ENCODE results near the gene KY.

KY gene

GRCh38 chr3:134667406-134667805 lies 16.6 kb upstream of the KY start:
- H3K9ac ChIP-seq (ENCODE audit: low read length), result no peak overlapping the region
- peaks cover 5% of the 10 kb centered on the region for H3K4me1 ChIP-seq (ENCODE audit: control insufficient read depth, insufficient read depth, low read length)
- no peaks in the 10 kb centered on the region for H3K27me3 ChIP-seq (replicated peaks; ENCODE audit: control insufficient read depth, insufficient read depth, low read length)
- no peaks in the 10 kb centered on the region for H3K36me3 ChIP-seq (ENCODE audit: control insufficient read depth, insufficient read depth, low read length, severe bottlenecking)
- DNase-seq (ENCODE audit: low read depth), result no peak
- no peak overlapping the region for H3K4me3 ChIP-seq (ENCODE audit: low read length)
- H3K9me3 ChIP-seq (ENCODE audit: control insufficient read depth, low read length), result no peaks in the 10 kb centered on the region

- H3K4me1 ChIP-seq (ENCODE audit: control insufficient read depth, insufficient read depth, low read length), result peaks cover 5% of the 10 kb centered on the region
- H3K9me3 ChIP-seq (ENCODE audit: control insufficient read depth, low read length), result no peaks in the 10 kb centered on the region
- DNase-seq (ENCODE audit: low read depth), result no peak
- H3K9ac ChIP-seq (ENCODE audit: low read length), result no peak overlapping the region
- no peak overlapping the region for H3K4me3 ChIP-seq (ENCODE audit: low read length)
- no peaks in the 10 kb centered on the region for H3K27me3 ChIP-seq (replicated peaks; ENCODE audit: control insufficient read depth, insufficient read depth, low read length)
- H3K36me3 ChIP-seq (ENCODE audit: control insufficient read depth, insufficient read depth, low read length, severe bottlenecking), result no peaks in the 10 kb centered on the region
These were observed 16.1 kb upstream of the KY start for GRCh38 chr3:134666885-134667284.

GRCh38 chr3:134666466-134666865 lies 15.6 kb upstream of the KY start:
- no peak overlapping the region for H3K4me3 ChIP-seq (ENCODE audit: low read length)
- H3K27me3 ChIP-seq (replicated peaks; ENCODE audit: control insufficient read depth, insufficient read depth, low read length), result no peaks in the 10 kb centered on the region
- H3K9me3 ChIP-seq (ENCODE audit: control insufficient read depth, low read length), result no peaks in the 10 kb centered on the region
- H3K36me3 ChIP-seq (ENCODE audit: control insufficient read depth, insufficient read depth, low read length, severe bottlenecking), result no peaks in the 10 kb centered on the region
- peaks cover 5% of the 10 kb centered on the region for H3K4me1 ChIP-seq (ENCODE audit: control insufficient read depth, insufficient read depth, low read length)
- H3K9ac ChIP-seq (ENCODE audit: low read length), result no peak overlapping the region
- DNase-seq (ENCODE audit: low read depth), result peak; percentile 22

- peaks cover 5% of the 10 kb centered on the region for H3K4me1 ChIP-seq (ENCODE audit: control insufficient read depth, insufficient read depth, low read length)
- H3K9me3 ChIP-seq (ENCODE audit: control insufficient read depth, low read length), result no peaks in the 10 kb centered on the region
- no peak overlapping the region for H3K9ac ChIP-seq (ENCODE audit: low read length)
- no peaks in the 10 kb centered on the region for H3K36me3 ChIP-seq (ENCODE audit: control insufficient read depth, insufficient read depth, low read length, severe bottlenecking)
- no peak overlapping the region for H3K4me3 ChIP-seq (ENCODE audit: low read length)
- no peak for DNase-seq (ENCODE audit: low read depth)
- H3K27me3 ChIP-seq (replicated peaks; ENCODE audit: control insufficient read depth, insufficient read depth, low read length), result no peaks in the 10 kb centered on the region
These were observed 15.2 kb upstream of the KY start for GRCh38 chr3:134666052-134666451.

GRCh38 chr3:134665243-134665642 lies 14.4 kb upstream of the KY start:
- Histone ChIP-seq H3K27me3 (replicated peaks; ENCODE audit: control insufficient read depth, insufficient read depth, low read length) (no peaks in the 10 kb centered on the region), H3K4me1 (ENCODE audit: control insufficient read depth, insufficient read depth, low read length) (peaks cover 5% of the 10 kb centered on the region), H3K36me3 (ENCODE audit: control insufficient read depth, insufficient read depth, low read length, severe bottlenecking) (no peaks in the 10 kb centered on the region), H3K9me3 (ENCODE audit: control insufficient read depth, low read length) (no peaks in the 10 kb centered on the region), H3K9ac (ENCODE audit: low read length) (no peak overlapping the region), H3K4me3 (ENCODE audit: low read length) (no peak overlapping the region)
- DNase-seq (ENCODE audit: low read depth), result no peak

GRCh38 chr3:134663721-134664456 lies 13.1 kb upstream of the KY start:
- no peak overlapping the region for H3K4me3 ChIP-seq (ENCODE audit: low read length)

GRCh38 chr3:134660046-134660441 lies 9.2 kb upstream of the KY start:
- DNase-seq (ENCODE audit: low read depth), result no peak
- no peak overlapping the region for H3K4me3 ChIP-seq (ENCODE audit: low read length)
- no peak overlapping the region for H3K9ac ChIP-seq (ENCODE audit: low read length)
- no peaks in the 10 kb centered on the region for H3K9me3 ChIP-seq (ENCODE audit: control insufficient read depth, low read length)
- H3K27me3 ChIP-seq (replicated peaks; ENCODE audit: control insufficient read depth, insufficient read depth, low read length), result no peaks in the 10 kb centered on the region
- no peaks in the 10 kb centered on the region for H3K36me3 ChIP-seq (ENCODE audit: control insufficient read depth, insufficient read depth, low read length, severe bottlenecking)
- no peaks in the 10 kb centered on the region for H3K4me1 ChIP-seq (ENCODE audit: control insufficient read depth, insufficient read depth, low read length)

More at GRCh38 chr3:134663721-134664456, 13.1 kb upstream of the KY start:
- Histone ChIP-seq H3K4me1 (ENCODE audit: control insufficient read depth, insufficient read depth, low read length) (peaks cover 5% of the 10 kb centered on the region), H3K9me3 (ENCODE audit: control insufficient read depth, low read length) (no peaks in the 10 kb centered on the region), H3K27me3 (replicated peaks; ENCODE audit: control insufficient read depth, insufficient read depth, low read length) (no peaks in the 10 kb centered on the region), H3K9ac (ENCODE audit: low read length) (no peak overlapping the region), H3K36me3 (ENCODE audit: control insufficient read depth, insufficient read depth, low read length, severe bottlenecking) (no peaks in the 10 kb centered on the region)
- no peak for DNase-seq (ENCODE audit: low read depth)

- DNase-seq (ENCODE audit: low read depth), result no peak
- no peak overlapping the region for H3K4me3 ChIP-seq (ENCODE audit: low read length)
- no peak overlapping the region for H3K9ac ChIP-seq (ENCODE audit: low read length)
- H3K27me3 ChIP-seq (replicated peaks; ENCODE audit: control insufficient read depth, insufficient read depth, low read length), result no peaks in the 10 kb centered on the region
- H3K9me3 ChIP-seq (ENCODE audit: control insufficient read depth, low read length), result no peaks in the 10 kb centered on the region
- H3K4me1 ChIP-seq (ENCODE audit: control insufficient read depth, insufficient read depth, low read length), result no peaks in the 10 kb centered on the region
- H3K36me3 ChIP-seq (ENCODE audit: control insufficient read depth, insufficient read depth, low read length, severe bottlenecking), result no peaks in the 10 kb centered on the region
These were observed 8.7 kb upstream of the KY start for GRCh38 chr3:134659391-134660045.

- H3K9me3 ChIP-seq (ENCODE audit: control insufficient read depth, low read length), result no peaks in the 10 kb centered on the region
- no peaks in the 10 kb centered on the region for H3K36me3 ChIP-seq (ENCODE audit: control insufficient read depth, insufficient read depth, low read length, severe bottlenecking)
- no peak overlapping the region for H3K4me3 ChIP-seq (ENCODE audit: low read length)
- no peaks in the 10 kb centered on the region for H3K4me1 ChIP-seq (ENCODE audit: control insufficient read depth, insufficient read depth, low read length)
- no peak for DNase-seq (ENCODE audit: low read depth)
- H3K27me3 ChIP-seq (replicated peaks; ENCODE audit: control insufficient read depth, insufficient read depth, low read length), result no peaks in the 10 kb centered on the region
- H3K9ac ChIP-seq (ENCODE audit: low read length), result no peak overlapping the region
These were observed 7.7 kb upstream of the KY start for GRCh38 chr3:134658555-134658954.

GRCh38 chr3:134656211-134656800 lies 5.5 kb upstream of the KY start:
- no peak for DNase-seq (ENCODE audit: low read depth)
- H3K9me3 ChIP-seq (ENCODE audit: control insufficient read depth, low read length), result no peaks in the 10 kb centered on the region
- no peaks in the 10 kb centered on the region for H3K36me3 ChIP-seq (ENCODE audit: control insufficient read depth, insufficient read depth, low read length, severe bottlenecking)
- H3K27me3 ChIP-seq (replicated peaks; ENCODE audit: control insufficient read depth, insufficient read depth, low read length), result no peaks in the 10 kb centered on the region
- peaks cover 9% of the 10 kb centered on the region for H3K4me1 ChIP-seq (ENCODE audit: control insufficient read depth, insufficient read depth, low read length)
- H3K4me3 ChIP-seq (ENCODE audit: low read length), result no peak overlapping the region
- no peak overlapping the region for H3K9ac ChIP-seq (ENCODE audit: low read length)

GRCh38 chr3:134655706-134656105 lies 4.9 kb upstream of the KY start:
- no peak overlapping the region for H3K9ac ChIP-seq (ENCODE audit: low read length)
- H3K36me3 ChIP-seq (ENCODE audit: control insufficient read depth, insufficient read depth, low read length, severe bottlenecking), result no peaks in the 10 kb centered on the region
- no peak overlapping the region for H3K4me3 ChIP-seq (ENCODE audit: low read length)
- no peak for DNase-seq (ENCODE audit: low read depth)
- no peaks in the 10 kb centered on the region for H3K27me3 ChIP-seq (replicated peaks; ENCODE audit: control insufficient read depth, insufficient read depth, low read length)
- H3K9me3 ChIP-seq (ENCODE audit: control insufficient read depth, low read length), result no peaks in the 10 kb centered on the region
- H3K4me1 ChIP-seq (ENCODE audit: control insufficient read depth, insufficient read depth, low read length), result peaks cover 11% of the 10 kb centered on the region

Measured in adipocyte (in vitro differentiated cells).